HL-60 (cell line): ENCODE measurements around the gene PRRC1.
"Not testable (repeated sequence)": the region's sequence is repeated elsewhere in the genome, so short reads cannot be mapped to it uniquely, and the experiment has no call there.

Source experiments
- CTCF ChIP-seq: IDR thresholded peaks from one replicate; pipeline ENCODE4 v1.5.1; 2011; ENCODE audit warnings: low read length, control low read depth, inconsistent platforms; ENCODE audit not compliant: insufficient read depth
- GABPA ChIP-seq: IDR thresholded peaks from 2 replicates; pipeline ENCODE4 v1.6.1; 2012; ENCODE audit warnings: low read depth
- TF ChIP-seq, protein P1 (sequence below): IDR thresholded peaks from 2 replicates; pipeline ENCODE4 v1.6.1; 2012; ENCODE audit warnings: low read depth; ENCODE audit not compliant: insufficient replicate concordance

GRCh38 chr5:127569471-127569870 is 52.0 kb downstream of the PRRC1 start:
- not testable (repeated sequence) for TF ChIP-seq CTCF, GABPA
- TF ChIP-seq, protein P1, sequence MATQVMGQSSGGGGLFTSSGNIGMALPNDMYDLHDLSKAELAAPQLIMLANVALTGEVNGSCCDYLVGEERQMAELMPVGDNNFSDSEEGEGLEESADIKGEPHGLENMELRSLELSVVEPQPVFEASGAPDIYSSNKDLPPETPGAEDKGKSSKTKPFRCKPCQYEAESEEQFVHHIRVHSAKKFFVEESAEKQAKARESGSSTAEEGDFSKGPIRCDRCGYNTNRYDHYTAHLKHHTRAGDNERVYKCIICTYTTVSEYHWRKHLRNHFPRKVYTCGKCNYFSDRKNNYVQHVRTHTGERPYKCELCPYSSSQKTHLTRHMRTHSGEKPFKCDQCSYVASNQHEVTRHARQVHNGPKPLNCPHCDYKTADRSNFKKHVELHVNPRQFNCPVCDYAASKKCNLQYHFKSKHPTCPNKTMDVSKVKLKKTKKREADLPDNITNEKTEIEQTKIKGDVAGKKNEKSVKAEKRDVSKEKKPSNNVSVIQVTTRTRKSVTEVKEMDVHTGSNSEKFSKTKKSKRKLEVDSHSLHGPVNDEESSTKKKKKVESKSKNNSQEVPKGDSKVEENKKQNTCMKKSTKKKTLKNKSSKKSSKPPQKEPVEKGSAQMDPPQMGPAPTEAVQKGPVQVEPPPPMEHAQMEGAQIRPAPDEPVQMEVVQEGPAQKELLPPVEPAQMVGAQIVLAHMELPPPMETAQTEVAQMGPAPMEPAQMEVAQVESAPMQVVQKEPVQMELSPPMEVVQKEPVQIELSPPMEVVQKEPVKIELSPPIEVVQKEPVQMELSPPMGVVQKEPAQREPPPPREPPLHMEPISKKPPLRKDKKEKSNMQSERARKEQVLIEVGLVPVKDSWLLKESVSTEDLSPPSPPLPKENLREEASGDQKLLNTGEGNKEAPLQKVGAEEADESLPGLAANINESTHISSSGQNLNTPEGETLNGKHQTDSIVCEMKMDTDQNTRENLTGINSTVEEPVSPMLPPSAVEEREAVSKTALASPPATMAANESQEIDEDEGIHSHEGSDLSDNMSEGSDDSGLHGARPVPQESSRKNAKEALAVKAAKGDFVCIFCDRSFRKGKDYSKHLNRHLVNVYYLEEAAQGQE, result not testable (repeated sequence)
